CD14-positive monocyte (primary cell): Measurements from ENCODE around the gene CDIP1. TPM values are rescaled to one million over a fixed set of nuclear protein-coding genes. Genes with fewer than 3 reads are reported as not detected.
A peak's percentile ranks its signal among the peaks of the same experiment; 100 is the strongest.

Experiments used
- DNase-seq, 3 donors: peaks; one replicate each; pipeline ENCODE4 v3.0.0-alpha.2; 2011 to 2022
- H2AFZ ChIP-seq: 2 replicates; pipeline ENCODE4 v1.6.0; 2012; ENCODE audit warnings: mild to moderate bottlenecking, low read depth, low read length, inconsistent platforms; ENCODE audit not compliant: insufficient read depth, poor library complexity, severe bottlenecking
- H3K27ac ChIP-seq, 2 donors: 1 replicate in 1 of 2; 2 replicates in 1 of 2; pipeline ENCODE4 v1.5.1; 2012 to 2013; ENCODE audit warnings: low read length in 2 of 2, control low read depth in 1 of 2, inconsistent platforms in 1 of 2, low read depth in 1 of 2, mild to moderate bottlenecking in 1 of 2
- H3K27me3 ChIP-seq, 2 donors: one replicate each; pipeline versions ENCODE4 v1.6.0 to v1.6.1; 2011 to 2013; ENCODE audit warnings: low read length in 2 of 2; ENCODE audit not compliant: control insufficient read depth in 2 of 2, insufficient read depth in 2 of 2
- H3K36me3 ChIP-seq, 2 donors: replicated peaks in 1 of 2; 1 replicate in 1 of 2; 2 replicates in 1 of 2; pipeline versions ENCODE4 v1.5.1 to v1.6.1; 2012 to 2013; ENCODE audit warnings: low read length in 2 of 2, control low read depth in 1 of 2, inconsistent platforms in 1 of 2, mild to moderate bottlenecking in 1 of 2; ENCODE audit not compliant: insufficient read depth in 2 of 2, control insufficient read depth in 1 of 2
- H3K4me1 ChIP-seq, 2 donors: 1 replicate in 1 of 2; 2 replicates in 1 of 2; pipeline versions ENCODE4 v1.5.1 to v1.6.1; 2012 to 2013; ENCODE audit warnings: low read length in 2 of 2, control low read depth in 1 of 2, inconsistent platforms in 1 of 2, mild to moderate bottlenecking in 1 of 2, moderate library complexity in 1 of 2; ENCODE audit not compliant: insufficient read depth in 2 of 2, control insufficient read depth in 1 of 2
- H3K4me2 ChIP-seq: replicated peaks from 2 replicates; pipeline ENCODE3; 2012; ENCODE audit warnings: low read length, moderate library complexity, mild to moderate bottlenecking; ENCODE audit not compliant: poor library complexity, severe bottlenecking; ENCODE audit errors: extremely low read depth
- H3K4me3 ChIP-seq, 3 experiments: fragments of 200-600 bp in 1 of 3; sonication (generic) in 1 of 3; replicated peaks in 1 of 3; 1 replicate in 2 of 3; 2 replicates in 1 of 3; pipeline ENCODE4 v1.5.1; 2011 to 2013; ENCODE audit warnings: low read length in 3 of 3, mild to moderate bottlenecking in 3 of 3, control low read depth in 2 of 3, low read depth in 2 of 3, inconsistent platforms in 1 of 3, moderate library complexity in 1 of 3
- H3K79me2 ChIP-seq: 2 replicates; pipeline ENCODE4 v1.6.0; 2012; ENCODE audit warnings: mild to moderate bottlenecking, control low read depth, inconsistent platforms, low read length, moderate library complexity; ENCODE audit not compliant: insufficient read depth
- H3K9ac ChIP-seq: 2 replicates; pipeline ENCODE4 v1.6.0; 2017; ENCODE audit warnings: low read length, mild to moderate bottlenecking; ENCODE audit not compliant: insufficient read depth, poor library complexity, severe bottlenecking
- H3K9me3 ChIP-seq, 2 donors: replicated peaks in 1 of 2; 1 replicate in 1 of 2; 2 replicates in 1 of 2; pipeline versions ENCODE4 v1.5.1 to v1.6.1; 2012 to 2013; ENCODE audit warnings: low read length in 2 of 2, control low read depth in 1 of 2; ENCODE audit not compliant: control insufficient read depth in 1 of 2, insufficient read depth in 1 of 2
- H4K20me1 ChIP-seq: 2 replicates; pipeline ENCODE4 v1.6.0; 2012; ENCODE audit warnings: mild to moderate bottlenecking, low read length, control low read depth, moderate library complexity; ENCODE audit not compliant: insufficient read depth
- H3K27ac Mint-ChIP-seq, 7 donors: one replicate each; pipeline ENCODE4 v1.8.0; 2020; ENCODE audit warnings: mild to moderate bottlenecking in 7 of 7, mixed read lengths in 7 of 7, moderate library complexity in 6 of 7, inconsistent platforms in 2 of 7
- H3K27me3 Mint-ChIP-seq, 3 donors: one replicate each; pipeline ENCODE4 v1.8.0; 2021 to 2022; ENCODE audit warnings: low read depth in 3 of 3, mild to moderate bottlenecking in 3 of 3, mixed read lengths in 3 of 3, moderate library complexity in 3 of 3, inconsistent platforms in 1 of 3
- H3K36me3 Mint-ChIP-seq, 2 donors: one replicate each; pipeline ENCODE4 v1.8.0; 2020; ENCODE audit warnings: mixed read lengths in 2 of 2, inconsistent platforms in 1 of 2, mild to moderate bottlenecking in 1 of 2
- H3K4me1 Mint-ChIP-seq: one replicate; pipeline ENCODE4 v1.8.0; 2020; ENCODE audit warnings: mild to moderate bottlenecking, mixed read lengths
- H3K4me3 Mint-ChIP-seq, 2 donors: one replicate each; pipeline ENCODE4 v1.8.0; 2020; ENCODE audit warnings: mild to moderate bottlenecking in 2 of 2, mixed read lengths in 2 of 2, moderate library complexity in 1 of 2
- H3K9me3 Mint-ChIP-seq, 7 donors: one replicate each; pipeline ENCODE4 v1.8.0; 2020 to 2022; ENCODE audit warnings: mixed read lengths in 7 of 7, mild to moderate bottlenecking in 6 of 7, moderate library complexity in 6 of 7, inconsistent platforms in 2 of 7
- WGBS: methylation state at CpG from one replicate; pipeline ENCODE4 v1.1.5; 2013; ENCODE audit warnings: missing lambda C conversion rate; ENCODE audit not compliant: insufficient coverage; 5-methylcytosine and 5-hydroxymethylcytosine counted together
- intact Hi-C, 2 donors: fragments of 100-400 bp; cut with micrococcal nuclease; formaldehyde crosslinking; loops; one replicate each; pipeline versions ENCODE4 v1.15.0 to v1.15.1; 2023
- polyA plus RNA-seq, 3 donors: library from polyadenylated mRNA; depleted of rRNA in 1 of 3; unstranded in 2 of 3; stranded (reverse) in 1 of 3; fragments of 300-500 nt in 2 of 3; fragments of >200 nt in 1 of 3; fragmentation: Illumina TruSeq in 2 of 3; gene quantifications; 1 replicate in 2 of 3; 2 replicates in 1 of 3; pipeline ENCODE4 v1.2.3, GENCODE V29; 2012 to 2021
- TF ChIP-seq, protein P1 (sequence below): fragments of 200-600 bp; IDR thresholded peaks from one replicate; pipeline ENCODE4 v1.8.0; 2022; ENCODE audit warnings: antibody characterized with exemption, mild to moderate bottlenecking

The CDIP1 gene
- polyA plus RNA-seq, 3 donors: 8.6 to 11.2 (median 10.8) TPM

DNA sequence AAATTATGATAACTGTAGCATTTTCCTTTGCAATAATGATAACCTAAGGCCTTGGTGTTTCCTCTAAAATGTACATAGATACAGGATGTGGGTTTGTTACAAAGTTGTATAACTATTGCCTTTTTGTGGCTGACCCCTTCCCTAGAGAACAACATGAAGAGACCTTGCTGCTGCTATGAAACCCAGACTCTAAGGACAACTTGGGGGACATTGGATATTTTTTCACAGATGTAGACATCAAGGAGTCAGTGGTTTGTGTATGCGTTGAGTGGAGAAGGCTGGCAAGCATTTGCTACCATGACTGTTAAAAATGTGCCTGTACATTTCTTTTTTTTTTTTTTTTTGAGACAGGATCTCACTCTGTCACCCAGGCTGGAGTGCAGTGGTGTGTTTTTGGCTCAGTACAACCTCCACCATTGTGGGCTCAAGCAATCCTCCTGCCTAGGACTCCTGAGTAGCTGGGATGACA lies 50.0 kb downstream of the CDIP1 start:
- H3K9me3 Mint-ChIP-seq: no peaks in the 10 kb centered on the region
- no peaks in the 10 kb centered on the region for H3K9me3 ChIP-seq
- no peaks in the 10 kb centered on the region for H3K27me3 ChIP-seq
- no peak overlapping the region for H3K4me3 ChIP-seq
- H3K27me3 Mint-ChIP-seq: no peaks in the 10 kb centered on the region
- H3K79me2 ChIP-seq: peaks cover 13% of the 10 kb centered on the region
- peaks cover 9% of the 10 kb centered on the region for H4K20me1 ChIP-seq
- no peak overlapping the region for H3K9ac ChIP-seq
- no peak for DNase-seq
- H3K4me1 ChIP-seq: no peaks in the 10 kb centered on the region
- intact Hi-C loops: no loop called here
- H3K36me3 Mint-ChIP-seq: peaks cover 33 to 63% of the 10 kb centered on the region in 2 donors
- no peak overlapping the region for H3K4me3 Mint-ChIP-seq
- peaks cover 33 to 68% of the 10 kb centered on the region in 2 donors for H3K36me3 ChIP-seq
- H3K4me1 Mint-ChIP-seq: peaks cover 2% of the 10 kb centered on the region
- no CpG with 5 or more reads among the region's 1 CpG for WGBS
- no peak overlapping the region for H2AFZ ChIP-seq
- peak overlapping the region in 1 of 7 donors; percentile 60 for H3K27ac Mint-ChIP-seq
- TF ChIP-seq, protein P1, sequence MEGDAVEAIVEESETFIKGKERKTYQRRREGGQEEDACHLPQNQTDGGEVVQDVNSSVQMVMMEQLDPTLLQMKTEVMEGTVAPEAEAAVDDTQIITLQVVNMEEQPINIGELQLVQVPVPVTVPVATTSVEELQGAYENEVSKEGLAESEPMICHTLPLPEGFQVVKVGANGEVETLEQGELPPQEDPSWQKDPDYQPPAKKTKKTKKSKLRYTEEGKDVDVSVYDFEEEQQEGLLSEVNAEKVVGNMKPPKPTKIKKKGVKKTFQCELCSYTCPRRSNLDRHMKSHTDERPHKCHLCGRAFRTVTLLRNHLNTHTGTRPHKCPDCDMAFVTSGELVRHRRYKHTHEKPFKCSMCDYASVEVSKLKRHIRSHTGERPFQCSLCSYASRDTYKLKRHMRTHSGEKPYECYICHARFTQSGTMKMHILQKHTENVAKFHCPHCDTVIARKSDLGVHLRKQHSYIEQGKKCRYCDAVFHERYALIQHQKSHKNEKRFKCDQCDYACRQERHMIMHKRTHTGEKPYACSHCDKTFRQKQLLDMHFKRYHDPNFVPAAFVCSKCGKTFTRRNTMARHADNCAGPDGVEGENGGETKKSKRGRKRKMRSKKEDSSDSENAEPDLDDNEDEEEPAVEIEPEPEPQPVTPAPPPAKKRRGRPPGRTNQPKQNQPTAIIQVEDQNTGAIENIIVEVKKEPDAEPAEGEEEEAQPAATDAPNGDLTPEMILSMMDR: no peak
- H3K27ac ChIP-seq: no peak overlapping the region
- H3K4me2 ChIP-seq: no peak overlapping the region

DNA sequence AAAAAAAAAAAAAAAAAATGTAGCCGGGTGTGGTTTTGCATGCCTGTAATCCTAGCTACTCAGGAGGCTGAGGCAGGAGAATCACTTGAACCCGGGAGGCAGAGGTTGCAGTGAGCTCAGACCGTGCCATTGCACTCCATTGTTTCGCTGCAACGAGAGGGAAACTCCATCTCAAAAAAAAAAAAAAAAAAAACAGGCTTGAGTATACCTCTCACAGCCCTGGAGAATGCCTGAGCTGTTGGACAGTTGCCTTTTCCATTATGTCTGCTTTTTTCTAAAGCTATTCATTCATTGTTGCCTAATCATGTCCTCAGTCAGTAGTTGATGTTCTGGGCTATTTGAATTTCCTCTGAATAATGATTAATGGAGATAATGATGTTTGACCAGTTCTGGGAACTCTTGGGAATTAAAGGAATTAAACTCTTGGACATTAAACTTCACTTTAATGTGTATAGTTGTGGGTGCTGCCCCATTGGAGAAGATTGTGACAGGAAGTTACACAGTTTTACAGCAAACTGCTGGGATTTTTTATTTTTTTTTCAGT lies 50.5 kb downstream of the CDIP1 start:
- Histone ChIP-seq H3K9me3 (no peaks in the 10 kb centered on the region), H3K27ac (no peak overlapping the region), H4K20me1 (peaks cover 8% of the 10 kb centered on the region), H3K4me1 (no peaks in the 10 kb centered on the region), H3K9ac (no peak overlapping the region), H3K79me2 (peaks cover 13% of the 10 kb centered on the region), H2AFZ (no peak overlapping the region), H3K36me3 (peaks cover 32 to 63% of the 10 kb centered on the region in 2 donors), H3K4me2 (no peak overlapping the region), H3K4me3 (no peak overlapping the region), H3K27me3 (no peaks in the 10 kb centered on the region)
- Mint-ChIP-seq H3K4me3 (no peak overlapping the region), H3K9me3 (no peaks in the 10 kb centered on the region), H3K27me3 (no peaks in the 10 kb centered on the region), H3K36me3 (peaks cover 28 to 61% of the 10 kb centered on the region in 2 donors), H3K27ac (peak overlapping the region in 1 of 7 donors; percentile 30), H3K4me1 (peaks cover 2% of the 10 kb centered on the region)
- DNase-seq: no peak
- WGBS: no CpG with 5 or more reads among the region's 5 CpGs
- intact Hi-C loops: no loop called here
- TF ChIP-seq, protein P1: no peak
